VCaP (cell line): ENCODE measurements around the gene KRTAP5-8.

Experiments
- H3K27ac ChIP-seq: fragments of 450-650 bp; 2 replicates; pipeline ENCODE4 v1.5.1; 2017
- CTCF ChIP-seq: fragments of 450-650 bp; conservative IDR thresholded peaks from 2 replicates; pipeline ENCODE4 v1.5.1; 2017; ENCODE audit warnings: mild to moderate bottlenecking, moderate library complexity

Gene KRTAP5-8

DNA sequence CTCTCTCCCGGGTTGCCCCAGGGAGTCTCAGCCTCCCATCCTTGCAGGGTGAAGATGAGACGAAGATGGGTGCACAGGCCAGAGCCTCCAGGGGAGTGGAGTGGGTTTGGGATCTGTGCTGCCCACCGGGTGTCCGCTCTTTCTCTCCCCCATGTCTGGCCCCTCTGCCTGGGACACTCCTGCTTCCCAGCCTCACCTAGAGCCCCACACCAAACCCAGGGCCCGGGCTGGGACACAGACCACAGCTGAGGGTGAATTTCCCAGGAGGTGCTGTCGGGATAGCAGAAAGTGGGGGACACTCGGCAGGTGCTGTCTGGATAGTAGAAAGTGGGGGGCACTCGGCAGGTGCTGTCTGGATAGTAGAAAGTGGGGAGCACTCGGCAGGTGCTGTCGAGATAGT lies 35.8 kb upstream of the KRTAP5-8 start:
- TF ChIP-seq CTCF, result no peak

GRCh38 chr11:71502871-71503435 lies 34.9 kb upstream of the KRTAP5-8 start:
- peak overlapping the region; percentile 87 for H3K27ac ChIP-seq
- TF ChIP-seq CTCF, result no peak

More for the DNA sequence above, 35.8 kb upstream of the KRTAP5-8 start:
- no peak overlapping the region for H3K27ac ChIP-seq

DNA sequence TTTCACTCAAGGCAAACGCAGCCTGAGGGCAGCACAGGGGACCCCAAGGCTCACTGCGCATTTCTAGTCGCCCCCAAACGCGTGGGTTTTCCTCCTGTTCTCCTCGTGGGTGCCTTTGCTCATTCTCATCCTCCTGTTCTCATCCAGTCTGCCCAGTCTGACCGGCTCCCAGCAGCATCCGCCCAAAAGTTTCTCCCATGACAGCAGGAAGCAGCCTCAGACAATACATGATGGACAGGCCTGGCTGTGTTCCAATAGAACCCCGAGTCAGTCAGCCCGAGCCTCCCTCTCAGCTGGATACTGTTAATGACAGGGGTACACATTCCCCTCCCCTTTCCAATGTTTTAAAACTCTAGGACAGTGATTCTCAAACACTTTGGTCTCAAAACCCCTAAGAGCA lies 33.3 kb upstream of the KRTAP5-8 start:
- TF ChIP-seq CTCF, result no peak
- peak overlapping the region; percentile 87 for H3K27ac ChIP-seq

- peak overlapping the region; percentile 87 for H3K27ac ChIP-seq
- no peak for TF ChIP-seq CTCF
Observed at GRCh38 chr11:71505001-71505400, 32.8 kb upstream of the KRTAP5-8 start.

- no peak for TF ChIP-seq CTCF
- peak overlapping the region; percentile 87 for H3K27ac ChIP-seq
Observed at GRCh38 chr11:71505781-71506180, 32.0 kb upstream of the KRTAP5-8 start.

DNA sequence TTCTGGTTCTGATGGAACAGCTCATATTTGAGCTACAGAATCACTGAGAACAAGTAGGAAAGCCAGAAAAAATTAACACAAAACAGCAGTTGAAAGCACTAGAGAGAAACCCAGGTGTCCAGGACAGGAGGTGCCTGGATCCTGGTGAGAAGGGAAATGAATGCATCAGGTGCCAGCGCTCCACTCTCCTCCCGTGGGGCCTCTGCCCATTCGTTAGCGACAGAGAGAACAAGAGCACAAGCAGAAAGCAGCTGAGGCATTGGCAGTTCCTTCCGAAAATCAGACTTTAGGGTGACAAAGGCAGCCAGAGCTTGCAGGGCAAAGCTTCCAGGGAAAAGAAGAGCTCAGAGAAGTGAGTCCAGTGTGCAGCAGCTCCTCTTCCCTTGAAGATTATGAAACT lies 30.7 kb upstream of the KRTAP5-8 start:
- no peak overlapping the region for H3K27ac ChIP-seq
- TF ChIP-seq CTCF, result no peak

DNA sequence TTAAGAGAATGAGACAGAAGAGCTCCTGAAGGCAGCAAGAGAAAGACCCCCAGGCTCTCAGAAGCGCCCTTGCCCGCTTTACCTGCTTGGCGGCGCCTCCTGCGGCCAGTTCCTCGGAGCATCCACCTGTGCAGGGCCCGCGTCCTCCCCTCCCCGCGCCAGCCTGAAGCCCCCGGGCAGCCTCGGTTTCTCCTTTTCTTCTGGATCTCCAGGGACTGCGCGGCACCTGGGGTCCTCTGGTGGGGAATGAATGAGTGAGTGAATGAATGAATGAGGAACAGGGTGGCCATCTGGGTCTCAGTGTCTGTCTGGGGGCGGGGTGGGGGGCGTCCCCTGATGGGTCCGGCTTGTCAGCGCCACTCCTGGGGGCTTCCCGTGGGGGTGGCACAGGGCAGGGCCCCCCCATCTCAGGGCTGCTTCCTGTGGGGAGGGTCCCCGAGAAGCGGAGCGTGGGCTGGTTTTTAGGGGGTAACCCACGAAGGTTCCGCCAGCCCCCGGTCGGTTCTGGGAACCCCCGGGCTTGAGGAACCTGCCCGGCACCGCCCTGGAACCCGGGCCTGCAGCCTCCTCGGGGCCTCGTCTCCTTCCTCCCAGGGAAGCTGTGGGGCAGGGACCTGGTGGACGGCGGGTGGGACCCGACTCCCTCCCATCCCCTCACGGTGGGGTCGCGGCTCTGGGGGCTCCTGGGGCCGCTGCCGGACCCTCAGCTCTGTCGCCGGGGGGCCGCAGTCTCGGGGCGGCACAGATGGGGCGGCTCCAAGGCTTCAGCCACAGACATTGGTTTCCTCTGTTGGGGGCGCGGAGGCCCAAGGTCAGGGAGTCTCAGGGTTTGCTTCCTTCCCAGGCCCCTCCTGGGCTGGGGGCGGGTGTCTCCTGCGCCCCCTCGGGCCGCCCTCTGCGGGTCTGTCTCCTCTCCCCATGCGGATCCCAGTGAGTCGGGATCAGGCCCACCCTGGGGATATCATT lies 19.0 kb upstream of the KRTAP5-8 start:
- H3K27ac ChIP-seq, result no peak overlapping the region
- no peak for TF ChIP-seq CTCF
